ENCODE measurements around the gene RBM3.

The RBM3 gene

DNA sequence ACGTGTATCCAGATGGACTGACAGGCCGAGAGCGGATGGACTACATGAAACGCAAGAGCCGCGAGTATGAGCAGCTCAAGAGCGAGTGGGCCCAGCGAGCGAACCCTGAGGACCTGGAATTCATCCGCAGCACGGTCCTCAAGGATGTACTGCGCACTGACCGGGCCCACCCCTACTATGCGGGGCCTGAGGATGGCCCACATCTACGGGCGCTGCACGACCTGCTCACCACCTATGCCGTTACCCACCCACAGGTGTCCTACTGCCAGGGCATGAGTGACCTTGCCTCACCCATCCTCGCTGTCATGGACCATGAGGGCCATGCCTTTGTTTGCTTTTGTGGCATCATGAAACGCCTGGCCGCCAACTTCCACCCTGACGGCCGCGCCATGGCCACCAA is 14.6 kb upstream of the RBM3 start:
- no peak overlapping the region for H3K27ac ChIP-seq
- H3K4me3 ChIP-seq: no peak overlapping the region
- TF ChIP-seq CTCF (IDR thresholded peaks at IDR 0.05): no peak
- no peak for DNase-seq (ENCODE audit: low spot score)

- no peak for DNase-seq (ENCODE audit: low spot score)
- TF ChIP-seq CTCF (IDR thresholded peaks at IDR 0.05): no peak
- no peak overlapping the region for H3K27ac ChIP-seq
- no peak overlapping the region for H3K4me3 ChIP-seq
These were observed 14.2 kb upstream of the RBM3 start for GRCh38 chrX:48560056-48560455.

- TF ChIP-seq CTCF (IDR thresholded peaks at IDR 0.05): no peak
- Histone ChIP-seq H3K27ac (no peak overlapping the region), H3K4me3 (no peak overlapping the region)
- DNase-seq (ENCODE audit: low spot score): no peak
These were observed 13.6 kb upstream of the RBM3 start for GRCh38 chrX:48560681-48561080.

GRCh38 chrX:48569958-48570357 is 4.3 kb upstream of the RBM3 start:
- no peak for DNase-seq (ENCODE audit: low spot score)
- Histone ChIP-seq H3K4me3 (no peak overlapping the region), H3K27ac (no peak overlapping the region)
- TF ChIP-seq CTCF (IDR thresholded peaks at IDR 0.05): no peak

DNA sequence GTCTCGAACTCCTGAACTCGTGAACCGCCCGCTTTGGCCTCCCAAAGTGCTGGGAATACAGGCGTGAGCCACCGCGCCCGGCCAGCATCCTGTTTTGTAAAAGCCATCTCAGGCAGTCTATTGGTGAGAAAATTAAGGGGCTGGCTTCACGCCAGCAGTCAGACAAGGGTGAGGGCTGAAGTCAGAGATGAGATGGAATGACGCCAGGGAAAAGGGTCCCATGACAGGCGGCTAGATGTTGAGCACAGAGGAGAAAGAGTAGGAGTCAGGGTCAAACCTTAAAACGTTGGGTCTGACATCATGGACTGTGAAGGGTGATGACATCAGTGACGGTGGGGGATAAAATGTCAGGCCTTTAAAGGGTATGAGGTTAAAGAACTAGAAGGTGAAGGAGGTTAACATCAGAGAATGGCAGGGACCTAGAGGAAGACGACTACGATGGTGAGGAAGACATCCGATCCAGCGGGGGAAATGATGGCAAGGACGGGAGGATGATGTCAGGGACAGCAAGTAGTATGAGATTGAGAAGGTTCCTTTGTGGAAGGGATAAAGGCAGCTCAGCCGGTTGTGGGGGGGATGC is 504 bp upstream of the RBM3 start:
- DNase-seq (ENCODE audit: low spot score): no peak
- Histone ChIP-seq H3K27ac (peak overlapping the region; percentile 93 to 96), H3K4me3 (peak overlapping the region; percentile 74)
- TF ChIP-seq CTCF (IDR thresholded peaks at IDR 0.05): no peak

DNA sequence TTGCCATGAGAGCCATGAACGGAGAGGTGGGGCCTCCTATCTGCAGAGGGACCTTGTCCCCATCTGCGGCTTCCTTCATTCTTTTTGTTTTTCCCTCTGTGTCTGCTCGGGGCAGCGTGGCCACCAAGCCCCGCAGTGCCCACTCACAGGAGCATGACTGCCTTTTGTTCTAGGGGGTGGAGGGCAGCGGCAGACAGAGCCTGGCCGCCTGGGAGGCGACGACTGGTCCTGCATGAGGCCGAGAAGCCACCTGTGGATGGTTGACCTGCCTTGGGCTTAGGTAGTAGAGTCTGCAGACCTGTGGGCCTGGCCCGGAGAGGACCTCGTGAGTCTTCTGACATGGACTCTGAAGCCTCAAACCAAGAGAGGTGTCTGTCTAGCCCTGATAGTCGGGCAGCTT is 1.4 kb downstream of the RBM3 start:
- H3K27ac ChIP-seq: peak overlapping the region; percentile 93 to 96
- DNase-seq (ENCODE audit: low spot score): no peak
- no peak for TF ChIP-seq CTCF (IDR thresholded peaks at IDR 0.05)
- peak overlapping the region; percentile 74 for H3K4me3 ChIP-seq

- H3K27ac ChIP-seq: peak overlapping the region; percentile 93 to 96
- no peak for DNase-seq (ENCODE audit: low spot score)
- TF ChIP-seq CTCF (IDR thresholded peaks at IDR 0.05): no peak
- peak overlapping the region; percentile 74 for H3K4me3 ChIP-seq
These were observed 1.8 kb downstream of the RBM3 start for GRCh38 chrX:48576108-48576507.

All from coronary artery (tissue), 2 donors.